Glomerular endothelial cell (primary cell): ENCODE measurements around the gene DVL3. TPM values are rescaled to one million over a fixed set of nuclear protein-coding genes. Genes with fewer than 3 reads are reported as not detected.
A peak's percentile ranks its signal among the peaks of the same experiment; 100 is the strongest.
"Not testable (repeated sequence)": the region's sequence is repeated elsewhere in the genome, so short reads cannot be mapped to it uniquely, and the experiment has no call there.

Experiments
- DNase-seq: peaks from one replicate; pipeline ENCODE4 v3.0.0-alpha.2; 2011; ENCODE audit warnings: low read depth, low spot score; ENCODE audit errors: extremely low read depth
- total RNA-seq: library from RNA; depleted of rRNA; stranded (reverse); fragments of >200 nt; gene quantifications from 2 replicates; pipeline ENCODE4 v1.2.3, GENCODE V29; 2015

Gene DVL3
- total RNA-seq, 1 donor from 2014 or later = 42.3 TPM

GRCh38 chr3:184155644-184156521 is 706 bp downstream of the DVL3 start:
- DNase-seq = no peak

GRCh38 chr3:184156522-184156955 is 1.4 kb downstream of the DVL3 start:
- DNase-seq = no peak

GRCh38 chr3:184157206-184157605 is 2.0 kb downstream of the DVL3 start:
- no peak for DNase-seq

- DNase-seq = no peak
These were observed 3.2 kb downstream of the DVL3 start for GRCh38 chr3:184158404-184158803.

- no peak for DNase-seq
These were observed 5.3 kb downstream of the DVL3 start for GRCh38 chr3:184160456-184160855.

GRCh38 chr3:184162571-184163070 is 7.4 kb downstream of the DVL3 start:
- DNase-seq = not testable (repeated sequence)

GRCh38 chr3:184164648-184165330 is 9.6 kb downstream of the DVL3 start:
- DNase-seq = no peak

GRCh38 chr3:184165543-184165942 is 10.4 kb downstream of the DVL3 start:
- no peak for DNase-seq

- no peak for DNase-seq
These were observed 11.5 kb downstream of the DVL3 start for GRCh38 chr3:184166671-184167070.

- no peak for DNase-seq
These were observed 12.6 kb downstream of the DVL3 start for GRCh38 chr3:184167786-184168185.

- no peak for DNase-seq
These were observed 13.4 kb downstream of the DVL3 start for GRCh38 chr3:184168363-184169120.

GRCh38 chr3:184169896-184170875 is 15.0 kb downstream of the DVL3 start:
- DNase-seq = no peak

GRCh38 chr3:184171562-184171961 is 16.4 kb downstream of the DVL3 start:
- DNase-seq = no peak

- DNase-seq = no peak
These were observed 17.6 kb downstream of the DVL3 start for GRCh38 chr3:184172681-184173373.

GRCh38 chr3:184173374-184173722 is 18.2 kb downstream of the DVL3 start:
- no peak for DNase-seq

GRCh38 chr3:184174284-184174645 is 19.1 kb downstream of the DVL3 start:
- no peak for DNase-seq

GRCh38 chr3:184174646-184175492 is 19.7 kb downstream of the DVL3 start, which contains the start of gene AP2M1:
Gene AP2M1 (plus strand): TSS chr3:184174855. CDS start chr3:184176994, 2,139 bp downstream.
- peak; percentile 93 for DNase-seq

- DNase-seq = no peak
These were observed 20.3 kb downstream of the DVL3 start for GRCh38 chr3:184175506-184175905.
